GM19395 (cell line): Measurements from ENCODE around the gene TLE2.
"Not testable (repeated sequence)": the region's sequence is repeated elsewhere in the genome, so short reads cannot be mapped to it uniquely, and the experiment has no call there.

Source experiments
- ATAC-seq: cut with Tn5 transposase; IDR thresholded peaks from one replicate; pipeline ENCODE4 v1.9.1; 2021; ENCODE audit warnings: mild to moderate bottlenecking, moderate library complexity; ENCODE audit not compliant: unreplicated experiment

The TLE2 gene

GRCh38 chr19:3056417-3057088 is 27.5 kb upstream of the TLE2 start:
- no peak for ATAC-seq

GRCh38 chr19:3055741-3056416 is 26.8 kb upstream of the TLE2 start:
- no peak for ATAC-seq

GRCh38 chr19:3054972-3055740 is 26.1 kb upstream of the TLE2 start:
- no peak for ATAC-seq

- ATAC-seq, result no peak
These were observed 25.3 kb upstream of the TLE2 start for GRCh38 chr19:3054265-3054971.

- ATAC-seq, result no peak
These were observed 24.7 kb upstream of the TLE2 start for GRCh38 chr19:3053780-3054179.

- ATAC-seq, result no peak
These were observed 24.1 kb upstream of the TLE2 start for GRCh38 chr19:3053218-3053621.

- not testable (repeated sequence) for ATAC-seq
These were observed 20.9 kb upstream of the TLE2 start for GRCh38 chr19:3050016-3050415.

- ATAC-seq, result no peak
These were observed 20.0 kb upstream of the TLE2 start for GRCh38 chr19:3049089-3049488.

GRCh38 chr19:3048190-3048533 is 19.1 kb upstream of the TLE2 start:
- ATAC-seq, result no peak

- ATAC-seq, result no peak
These were observed 18.6 kb upstream of the TLE2 start for GRCh38 chr19:3047496-3048189.

GRCh38 chr19:3046698-3047495 is 17.8 kb upstream of the TLE2 start:
- ATAC-seq, result no peak

GRCh38 chr19:3045885-3046697 is 17.0 kb upstream of the TLE2 start:
- no peak for ATAC-seq

- no peak for ATAC-seq
These were observed 16.1 kb upstream of the TLE2 start for GRCh38 chr19:3045191-3045590.

- no peak for ATAC-seq
These were observed 13.7 kb upstream of the TLE2 start for GRCh38 chr19:3042621-3043267.

- no peak for ATAC-seq
These were observed 12.9 kb upstream of the TLE2 start for GRCh38 chr19:3041761-3042620.

GRCh38 chr19:3041327-3041726 is 12.2 kb upstream of the TLE2 start:
- no peak for ATAC-seq

- ATAC-seq, result no peak
These were observed 10.6 kb upstream of the TLE2 start for GRCh38 chr19:3039641-3040077.

- ATAC-seq, result no peak
These were observed 10.0 kb upstream of the TLE2 start for GRCh38 chr19:3039125-3039524.
